ENCODE results near the gene NPTN.
"Not testable (repeated sequence)": the region's sequence is repeated elsewhere in the genome, so short reads cannot be mapped to it uniquely, and the experiment has no call there.

The NPTN gene

GRCh38 chr15:73655724-73656123 is 22.5 kb upstream of the NPTN start:
- no peak for TF ChIP-seq CTCF (IDR thresholded peaks at IDR 0.05; ENCODE audit: low read depth, low read length, missing control alignments)
- DNase-seq (ENCODE audit: low read depth) = no peak
- no peak overlapping the region for H3K4me3 ChIP-seq (ENCODE audit: low read depth, low read length)

- DNase-seq (ENCODE audit: low read depth) = no peak
- H3K4me3 ChIP-seq (ENCODE audit: low read depth, low read length) = no peak overlapping the region
- TF ChIP-seq CTCF (IDR thresholded peaks at IDR 0.05; ENCODE audit: low read depth, low read length, missing control alignments) = no peak
Measured at GRCh38 chr15:73654659-73655058, 21.5 kb upstream of the NPTN start.

- DNase-seq (ENCODE audit: low read depth) = no peak
Measured at GRCh38 chr15:73650416-73651126, 17.4 kb upstream of the NPTN start.

GRCh38 chr15:73648014-73648295 is 14.8 kb upstream of the NPTN start:
- no peak for TF ChIP-seq CTCF (IDR thresholded peaks at IDR 0.05; ENCODE audit: low read depth, low read length, missing control alignments)
- no peak for DNase-seq (ENCODE audit: low read depth)
- H3K4me3 ChIP-seq (ENCODE audit: low read depth, low read length) = no peak overlapping the region

More at GRCh38 chr15:73650416-73651126, 17.4 kb upstream of the NPTN start:
- no peak for TF ChIP-seq CTCF (IDR thresholded peaks at IDR 0.05; ENCODE audit: low read depth, low read length, missing control alignments)
- no peak overlapping the region for H3K4me3 ChIP-seq (ENCODE audit: low read depth, low read length)

GRCh38 chr15:73647259-73648013 is 14.2 kb upstream of the NPTN start:
- no peak for TF ChIP-seq CTCF (IDR thresholded peaks at IDR 0.05; ENCODE audit: low read depth, low read length, missing control alignments)
- DNase-seq (ENCODE audit: low read depth) = no peak

GRCh38 chr15:73639464-73639863 is 6.3 kb upstream of the NPTN start:
- H3K4me3 ChIP-seq (ENCODE audit: low read depth, low read length); DNase-seq (ENCODE audit: low read depth): not testable (repeated sequence)

More at GRCh38 chr15:73647259-73648013, 14.2 kb upstream of the NPTN start:
- no peak overlapping the region for H3K4me3 ChIP-seq (ENCODE audit: low read depth, low read length)

GRCh38 chr15:73637527-73637926 is 4.3 kb upstream of the NPTN start:
- no peak overlapping the region for H3K4me3 ChIP-seq (ENCODE audit: low read depth, low read length)
- DNase-seq (ENCODE audit: low read depth) = no peak
- TF ChIP-seq CTCF (IDR thresholded peaks at IDR 0.05; ENCODE audit: low read depth, low read length, missing control alignments) = no peak
